Psoas muscle (tissue), 8 donors: ENCODE data around the gene ZNF674. TPM values are rescaled to one million over a fixed set of nuclear protein-coding genes. Genes with fewer than 3 reads are reported as not detected.

Experiments used
- ATAC-seq, 4 donors: fragments of 200-7000 bp; cut with Tn5 transposase; one replicate each; pipeline ENCODE4 v1.9.1; 2020; ENCODE audit warnings: moderate library complexity in 3 of 4, mild to moderate bottlenecking in 2 of 4
- DNase-seq, 2 donors: peaks; one replicate each; pipeline ENCODE4 v3.0.0-alpha.2; 2020
- H3K27ac ChIP-seq: fragments of 200-600 bp; one replicate; pipeline ENCODE4 v1.8.0; 2022
- H3K27me3 ChIP-seq, 3 donors: fragments of 200-600 bp in 1 of 3; one replicate each; pipeline versions ENCODE4 v1.6.1 to v1.8.0; 2013 to 2022; ENCODE audit warnings: low read length in 2 of 3, mild to moderate bottlenecking in 2 of 3, moderate library complexity in 1 of 3; ENCODE audit not compliant: insufficient read depth in 3 of 3
- H3K36me3 ChIP-seq, 2 donors: fragments of 200-600 bp in 1 of 2; one replicate each; pipeline versions ENCODE4 v1.6.1 to v1.8.0; 2013 to 2022; ENCODE audit warnings: low read depth in 1 of 2, mild to moderate bottlenecking in 1 of 2, moderate library complexity in 1 of 2; ENCODE audit not compliant: insufficient read depth in 1 of 2
- H3K4me1 ChIP-seq: fragments of 200-600 bp; one replicate; pipeline ENCODE4 v1.8.0; 2022
- H3K4me3 ChIP-seq: fragments of 200-600 bp; one replicate; pipeline ENCODE4 v1.8.0; 2022; ENCODE audit warnings: mild to moderate bottlenecking
- H3K9me3 ChIP-seq: fragments of 200-600 bp; one replicate; pipeline ENCODE4 v1.8.0; 2022
- WGBS, 3 donors: extraction: QIAGEN DNeasy Blood & Tissue Kit; methylation state at CpG; one replicate each; pipeline versions ENCODE4 v1.1.6 to v1.1.7; 2013; 5-methylcytosine and 5-hydroxymethylcytosine counted together
- intact Hi-C, 2 donors: fragments of 100-400 bp; cut with DNase I; formaldehyde crosslinking; loops; one replicate each; pipeline versions ENCODE4 v1.11.0 to v1.14.2; 2022
- polyA plus RNA-seq, 3 donors: library from polyadenylated mRNA; stranded (reverse); fragments of 200-250 nt; gene quantifications; one replicate each; pipeline ENCODE4 v1.2.3, GENCODE V29; 2013
- total RNA-seq, 4 donors: library from RNA; stranded (reverse); fragmentation: NEBNext Ultra II Directional in 2 of 4; extraction: Animal tissue kit (Norgen Biotek cat#: 25700) in 2 of 4; gene quantifications; one replicate each; pipeline versions ENCODE4 v1.2.1 to v1.2.4, GENCODE V29; 2021 to 2023
- TF ChIP-seq, protein P1 (sequence below): fragments of 200-600 bp; IDR thresholded peaks from one replicate; pipeline ENCODE4 v1.8.0; 2022; ENCODE audit warnings: antibody characterized with exemption
- donor health status: healthy with polysubstance abuse.
- donor health status: DM: no; HTN: no; CAD: no; lungs with moderate emphysema.
- donor health status: Bipolar disorder and iron deficiency.
- donor health status: healthy.
- donor health status: DM: yes; HTN: yes; CAD: no.
- donor health status: DM: no; HTN: no; CAD: no.
- donor health status: DM: no; HTN: no; CAD: no.
- donor health status: DM: yes; HTN: yes; CAD: no.

Gene ZNF674
- total and polyA plus RNA-seq, 7 donors, result 1.3 to 3.2 (median 2.5) TPM

DNA sequence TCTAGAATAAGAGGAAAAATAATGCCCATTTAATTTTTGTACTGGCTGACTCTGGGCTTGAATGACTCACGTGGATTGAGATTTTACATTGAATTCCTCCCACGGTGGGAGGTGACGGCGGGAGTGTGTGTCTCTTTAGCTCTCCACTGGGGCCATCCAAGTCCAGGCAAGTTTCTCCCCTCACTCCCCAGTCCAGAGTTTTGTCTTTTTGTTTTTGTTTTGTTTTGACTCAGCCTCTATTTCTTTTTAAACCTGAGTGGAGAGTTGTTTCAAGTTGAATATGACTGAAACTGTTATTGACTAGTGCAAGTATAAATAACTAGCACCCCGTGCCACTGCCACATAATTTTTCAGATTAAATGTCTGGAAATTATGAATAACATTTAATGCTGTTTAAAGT, 41.9 kb upstream of the ZNF674 start:
- Histone ChIP-seq H3K36me3 (no peaks in the 10 kb centered on the region), H3K27ac (no peak overlapping the region), H3K9me3 (peaks cover 4% of the 10 kb centered on the region), H3K27me3 (peaks cover 0 to 11% (median 0%) of the 10 kb centered on the region in 3 donors), H3K4me3 (no peak overlapping the region), H3K4me1 (peaks cover 18% of the 10 kb centered on the region)
- intact Hi-C loops, result no loop called here
- no peak for ATAC-seq
- DNase-seq, result no peak
- 27 to 46% (median 42%) methylated on average over 5 of the region's 5 CpGs for WGBS, 3 donors
- TF ChIP-seq, protein P1, sequence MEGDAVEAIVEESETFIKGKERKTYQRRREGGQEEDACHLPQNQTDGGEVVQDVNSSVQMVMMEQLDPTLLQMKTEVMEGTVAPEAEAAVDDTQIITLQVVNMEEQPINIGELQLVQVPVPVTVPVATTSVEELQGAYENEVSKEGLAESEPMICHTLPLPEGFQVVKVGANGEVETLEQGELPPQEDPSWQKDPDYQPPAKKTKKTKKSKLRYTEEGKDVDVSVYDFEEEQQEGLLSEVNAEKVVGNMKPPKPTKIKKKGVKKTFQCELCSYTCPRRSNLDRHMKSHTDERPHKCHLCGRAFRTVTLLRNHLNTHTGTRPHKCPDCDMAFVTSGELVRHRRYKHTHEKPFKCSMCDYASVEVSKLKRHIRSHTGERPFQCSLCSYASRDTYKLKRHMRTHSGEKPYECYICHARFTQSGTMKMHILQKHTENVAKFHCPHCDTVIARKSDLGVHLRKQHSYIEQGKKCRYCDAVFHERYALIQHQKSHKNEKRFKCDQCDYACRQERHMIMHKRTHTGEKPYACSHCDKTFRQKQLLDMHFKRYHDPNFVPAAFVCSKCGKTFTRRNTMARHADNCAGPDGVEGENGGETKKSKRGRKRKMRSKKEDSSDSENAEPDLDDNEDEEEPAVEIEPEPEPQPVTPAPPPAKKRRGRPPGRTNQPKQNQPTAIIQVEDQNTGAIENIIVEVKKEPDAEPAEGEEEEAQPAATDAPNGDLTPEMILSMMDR, result no peak

DNA sequence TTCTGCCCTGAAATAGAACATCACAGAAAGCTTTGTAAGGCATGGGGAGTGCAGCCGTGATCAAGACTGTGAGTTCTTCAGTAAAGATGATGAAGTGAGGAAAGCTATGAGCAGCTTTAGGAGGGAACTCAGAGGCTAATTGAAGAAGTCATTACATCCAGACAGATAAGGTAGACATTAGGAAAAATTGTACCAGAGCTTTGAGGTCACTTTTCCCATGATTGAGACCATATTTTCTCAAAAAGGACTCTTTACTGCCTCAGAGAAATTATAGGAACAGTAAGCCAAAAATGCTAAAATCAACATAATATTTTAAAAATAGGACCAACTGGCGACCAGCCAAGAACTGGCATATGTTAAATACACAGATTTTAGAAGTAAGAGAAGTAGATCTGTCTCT, 39.5 kb upstream of the ZNF674 start:
- H3K27me3 ChIP-seq, result peaks cover 0 to 11% (median 0%) of the 10 kb centered on the region in 3 donors
- ATAC-seq (no peak), DNase-seq (no peak)
- no peaks in the 10 kb centered on the region for H3K9me3 ChIP-seq
- no peak overlapping the region for H3K4me3 ChIP-seq
- H3K36me3 ChIP-seq, result no peaks in the 10 kb centered on the region
- TF ChIP-seq, protein P1, result no peak
- intact Hi-C loops, result no loop called here
- H3K27ac ChIP-seq, result no peak overlapping the region
- 37 to 41% (median 38%) methylated on average over 2 of the region's 2 CpGs for WGBS, 3 donors
- peaks cover 18% of the 10 kb centered on the region for H3K4me1 ChIP-seq

DNA sequence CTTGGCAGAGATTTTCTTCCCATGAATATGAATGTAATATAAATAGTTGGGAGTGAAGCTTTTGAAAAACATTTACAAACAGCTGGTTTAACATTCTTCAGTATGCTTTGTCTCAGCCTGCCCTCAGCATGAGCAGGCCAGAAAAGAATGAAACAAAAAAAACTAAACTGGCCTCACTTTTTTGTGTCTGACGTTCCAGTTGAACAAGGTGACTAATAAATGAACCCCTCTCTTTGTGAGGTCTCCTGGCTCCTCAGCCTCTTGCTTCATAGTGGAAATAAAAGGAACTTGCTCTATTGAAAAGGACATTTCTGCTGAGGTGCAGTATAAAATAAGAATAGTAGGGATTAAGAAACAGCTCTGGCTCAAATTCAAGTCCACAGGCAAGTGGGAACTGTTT, 37.7 kb upstream of the ZNF674 start:
- DNase-seq, result no peak
- Histone ChIP-seq H3K27me3 (peaks cover 0 to 8% (median 0%) of the 10 kb centered on the region in 3 donors), H3K27ac (no peak overlapping the region), H3K36me3 (no peaks in the 10 kb centered on the region), H3K4me3 (no peak overlapping the region), H3K9me3 (no peaks in the 10 kb centered on the region), H3K4me1 (peaks cover 8% of the 10 kb centered on the region)
- TF ChIP-seq, protein P1, result no peak
- WGBS, 3 donors, result 8 to 24% (median 11%) methylated on average over 1 of the region's 1 CpG
- no peak for ATAC-seq
- intact Hi-C loops, result no loop called here

DNA sequence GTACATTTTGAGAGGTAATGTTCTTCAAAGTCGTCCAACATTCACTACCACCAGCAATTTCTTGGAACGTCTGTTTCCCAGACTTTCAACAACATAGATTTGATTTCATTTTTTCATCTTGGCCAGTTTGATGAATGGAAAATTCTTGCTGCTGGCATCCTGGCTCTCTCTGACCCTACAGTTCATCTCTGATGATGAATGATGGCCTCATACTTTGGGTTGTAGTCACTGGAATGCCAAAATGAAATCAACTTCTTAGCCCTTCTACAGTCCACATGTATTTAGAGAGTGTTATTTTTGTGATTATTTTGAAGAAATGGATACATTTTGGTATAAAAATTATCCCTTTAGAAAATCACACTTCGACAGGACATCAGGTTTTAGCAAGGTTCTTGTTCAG, 37.1 kb upstream of the ZNF674 start:
- TF ChIP-seq, protein P1, result no peak
- Histone ChIP-seq H3K4me3 (no peak overlapping the region), H3K4me1 (peaks cover 8% of the 10 kb centered on the region), H3K27me3 (peaks cover 0 to 8% (median 0%) of the 10 kb centered on the region in 3 donors), H3K27ac (peak overlapping the region; percentile 33), H3K36me3 (no peaks in the 10 kb centered on the region), H3K9me3 (no peaks in the 10 kb centered on the region)
- ATAC-seq (no peak), DNase-seq (no peak)
- intact Hi-C loops, result no loop called here
- 44 to 49% (median 47%) methylated on average over 3 of the region's 3 CpGs for WGBS, 3 donors

DNA sequence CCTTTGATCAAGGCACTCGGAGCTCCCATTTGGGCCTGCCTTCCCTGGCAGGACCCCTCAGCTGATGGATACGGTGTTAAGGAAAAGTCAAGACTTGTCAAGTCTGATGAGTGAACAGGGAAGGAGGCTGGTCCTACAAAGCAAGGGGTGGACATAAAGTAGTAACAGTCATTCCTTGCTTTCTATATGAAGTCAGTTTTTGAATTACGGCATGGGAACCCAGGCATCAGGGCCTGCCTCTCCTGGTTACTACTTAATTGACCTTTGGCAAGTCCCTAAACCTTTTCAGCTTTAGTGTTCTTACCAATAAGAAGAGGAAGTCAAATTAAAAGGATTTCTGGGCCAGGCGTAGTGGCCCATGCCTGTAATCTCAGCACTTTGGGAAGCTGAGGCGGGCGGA, 35.4 kb upstream of the ZNF674 start:
- peaks cover 8% of the 10 kb centered on the region for H3K4me1 ChIP-seq
- WGBS, 3 donors, result 85 to 95% (median 88%) methylated on average over 6 of the region's 6 CpGs
- H3K9me3 ChIP-seq, result no peaks in the 10 kb centered on the region
- H3K4me3 ChIP-seq, result no peak overlapping the region
- no peak overlapping the region for H3K27ac ChIP-seq
- intact Hi-C loops, result no loop called here
- ATAC-seq (no peak), DNase-seq (no peak)
- H3K36me3 ChIP-seq, result no peaks in the 10 kb centered on the region
- peaks cover 0 to 15% (median 0%) of the 10 kb centered on the region in 3 donors for H3K27me3 ChIP-seq
- TF ChIP-seq, protein P1, result no peak
